Measurements from ENCODE around the gene R3HCC1L. TPM values are rescaled to one million over a fixed set of nuclear protein-coding genes. Genes with fewer than 3 reads are reported as not detected.

Gene R3HCC1L
- total and polyA plus RNA-seq, 9 of the 15 experiments (the other 6 are each of a cell fraction or from before 2014, with no cell fraction given), result 9.1 to 17.8 (median 12.6) TPM

DNA sequence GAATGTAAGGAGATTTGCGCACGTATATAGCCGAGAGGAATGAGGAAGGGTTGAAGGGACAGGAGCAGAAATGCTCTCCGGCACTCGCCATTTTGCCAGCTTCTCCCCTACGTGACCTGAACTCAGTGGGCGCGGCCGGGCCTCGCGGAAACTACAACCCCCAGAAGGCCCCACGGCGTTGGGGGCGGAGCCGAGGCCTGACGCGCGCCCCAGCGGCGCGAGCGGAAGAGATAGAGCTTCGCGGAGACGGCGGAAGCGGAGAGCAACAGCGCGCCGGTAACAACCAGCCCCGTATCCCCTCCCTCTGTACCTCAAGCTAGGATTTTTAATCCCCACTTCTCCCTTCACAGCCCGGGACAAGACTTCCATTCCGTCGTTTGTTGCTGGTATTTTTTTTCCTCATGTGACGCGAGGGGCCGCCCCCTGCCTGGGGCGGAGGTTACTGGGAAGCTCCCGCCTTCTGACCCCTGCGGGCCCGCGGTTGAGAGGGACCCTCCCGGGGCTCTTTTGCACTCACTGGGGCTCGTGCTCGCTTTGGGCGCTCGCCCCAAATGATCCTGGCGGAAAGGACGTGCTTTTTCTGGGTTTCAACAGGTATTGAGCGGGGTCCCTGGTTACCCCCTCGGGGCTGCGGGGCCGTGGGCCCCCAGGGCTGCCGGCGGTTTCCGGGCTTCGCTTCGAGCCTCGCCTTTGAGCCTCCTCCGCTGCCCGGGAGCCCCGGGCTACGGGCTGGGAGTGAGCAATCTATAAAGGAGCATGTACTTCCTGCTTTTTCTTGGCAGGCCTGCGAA, at the start of gene R3HCC1L (continued):
- TF ChIP-seq, protein P1, sequence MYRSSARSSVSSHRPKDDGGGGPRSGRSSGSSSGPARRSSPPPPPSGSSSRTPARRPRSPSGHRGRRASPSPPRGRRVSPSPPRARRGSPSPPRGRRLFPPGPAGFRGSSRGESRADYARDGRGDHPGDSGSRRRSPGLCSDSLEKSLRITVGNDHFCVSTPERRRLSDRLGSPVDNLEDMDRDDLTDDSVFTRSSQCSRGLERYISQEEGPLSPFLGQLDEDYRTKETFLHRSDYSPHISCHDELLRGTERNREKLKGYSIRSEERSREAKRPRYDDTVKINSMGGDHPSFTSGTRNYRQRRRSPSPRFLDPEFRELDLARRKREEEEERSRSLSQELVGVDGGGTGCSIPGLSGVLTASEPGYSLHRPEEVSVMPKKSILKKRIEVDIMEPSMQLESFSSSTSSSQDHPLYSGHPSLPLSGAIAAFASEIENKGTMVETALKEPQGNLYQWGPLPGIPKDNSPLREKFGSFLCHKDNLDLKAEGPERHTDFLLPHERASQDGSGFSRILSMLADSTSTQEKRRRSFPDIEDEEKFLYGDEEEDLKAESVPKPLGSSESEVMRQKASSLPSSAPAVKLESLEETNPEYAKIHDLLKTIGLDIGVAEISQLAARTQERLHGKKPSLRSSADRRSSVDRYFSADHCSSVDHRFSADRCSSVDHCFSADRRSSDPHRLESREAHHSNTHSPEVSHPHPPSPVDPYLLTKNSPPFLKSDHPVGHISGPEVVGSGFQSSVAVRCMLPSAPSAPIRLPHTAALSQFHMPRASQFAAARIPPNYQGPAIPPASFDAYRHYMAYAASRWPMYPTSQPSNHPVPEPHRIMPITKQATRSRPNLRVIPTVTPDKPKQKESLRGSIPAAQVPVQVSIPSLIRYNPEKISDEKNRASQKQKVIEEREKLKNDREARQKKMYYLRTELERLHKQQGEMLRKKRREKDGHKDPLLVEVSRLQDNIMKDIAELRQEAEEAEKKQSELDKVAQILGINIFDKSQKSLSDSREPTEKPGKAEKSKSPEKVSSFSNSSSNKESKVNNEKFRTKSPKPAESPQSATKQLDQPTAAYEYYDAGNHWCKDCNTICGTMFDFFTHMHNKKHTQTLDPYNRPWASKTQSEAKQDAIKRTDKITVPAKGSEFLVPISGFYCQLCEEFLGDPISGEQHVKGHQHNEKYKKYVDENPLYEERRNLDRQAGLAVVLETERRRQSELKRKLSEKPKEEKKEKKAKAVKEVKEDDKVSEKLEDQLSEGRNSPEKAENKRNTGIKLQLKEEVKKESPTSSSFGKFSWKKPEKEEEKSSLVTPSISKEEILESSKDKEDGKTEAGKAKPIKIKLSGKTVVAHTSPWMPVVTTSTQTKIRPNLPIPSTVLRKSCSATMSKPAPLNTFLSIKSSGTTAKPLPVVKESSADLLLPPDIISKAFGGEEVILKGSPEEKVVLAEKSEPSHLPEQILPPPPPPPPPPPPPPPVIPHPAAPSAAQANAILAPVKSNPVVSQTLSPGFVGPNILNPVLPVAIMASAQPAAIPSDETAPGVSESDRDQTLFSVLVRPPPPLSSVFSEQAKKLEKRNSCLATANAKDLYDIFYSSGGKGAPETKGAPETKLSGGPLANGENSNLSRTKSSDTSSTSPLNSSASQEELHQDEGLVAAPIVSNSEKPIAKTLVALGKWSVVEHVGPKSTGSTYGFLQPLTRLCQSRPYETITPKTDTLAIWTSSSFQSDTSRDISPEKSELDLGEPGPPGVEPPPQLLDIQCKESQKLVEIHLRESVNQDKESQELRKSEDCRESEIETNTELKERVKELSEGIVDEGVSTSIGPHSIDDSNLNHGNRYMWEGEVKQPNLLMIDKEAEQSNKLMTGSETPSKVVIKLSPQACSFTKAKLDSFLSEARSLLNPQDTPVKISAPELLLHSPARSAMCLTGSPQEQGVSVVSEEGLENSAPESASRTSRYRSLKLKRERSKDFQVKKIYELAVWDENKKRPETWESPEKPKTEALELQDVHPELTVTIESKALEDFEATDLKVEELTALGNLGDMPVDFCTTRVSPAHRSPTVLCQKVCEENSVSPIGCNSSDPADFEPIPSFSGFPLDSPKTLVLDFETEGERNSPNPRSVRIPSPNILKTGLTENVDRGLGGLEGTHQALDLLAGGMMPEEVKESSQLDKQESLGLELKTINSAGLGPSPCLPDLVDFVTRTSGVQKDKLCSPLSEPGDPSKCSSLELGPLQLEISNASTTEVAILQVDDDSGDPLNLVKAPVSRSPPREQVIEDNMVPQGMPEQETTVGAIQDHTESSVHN (IDR thresholded peaks at IDR 0.05; ENCODE audit: borderline replicate concordance in 1 of 2, low read depth in 1 of 2), result no peak
- TF ChIP-seq CBX2 (IDR thresholded peaks at IDR 0.05; ENCODE audit: insufficient read depth, low read length, poor library complexity, severe bottlenecking) (no peak), EGR1 (conservative IDR thresholded peaks at IDR 0.05) (no peak), CBFA2T3 (IDR thresholded peaks at IDR 0.05) (no peak), E2F8 (IDR thresholded peaks at IDR 0.05; ENCODE audit: low read depth, partially characterized antibody) (peak; percentile 51), MYBL2 (IDR thresholded peaks at IDR 0.05; ENCODE audit: low read depth) (no peak), MYBL2 (CRISPR knock-in tag; IDR thresholded peaks at IDR 0.05; ENCODE audit: borderline replicate concordance) (no peak), MEF2A (IDR thresholded peaks at IDR 0.05; ENCODE audit: control insufficient read depth, low read depth, low read length) (no peak), DIDO1 (tag; IDR thresholded peaks at IDR 0.05; ENCODE audit: low read depth) (no peak), JUND (IDR thresholded peaks at IDR 0.05; ENCODE audit: borderline replicate concordance, low read depth, low read length) (no peak), JUND (tag; IDR thresholded peaks at IDR 0.05; ENCODE audit: borderline replicate concordance, low read depth, low read length) (no peak), HNRNPUL1 (IDR thresholded peaks at IDR 0.05; ENCODE audit: low read length) (no peak), PRPF4 (IDR thresholded peaks at IDR 0.05; ENCODE audit: insufficient read depth, low read depth, low read length, poor library complexity, severe bottlenecking) (no peak), SP1 (CRISPR knock-in tag; IDR thresholded peaks at IDR 0.05) (peak; percentile 90), MTA2 (IDR thresholded peaks at IDR 0.05; ENCODE audit: low read depth) (no peak)
- TF ChIP-seq, protein P2, sequence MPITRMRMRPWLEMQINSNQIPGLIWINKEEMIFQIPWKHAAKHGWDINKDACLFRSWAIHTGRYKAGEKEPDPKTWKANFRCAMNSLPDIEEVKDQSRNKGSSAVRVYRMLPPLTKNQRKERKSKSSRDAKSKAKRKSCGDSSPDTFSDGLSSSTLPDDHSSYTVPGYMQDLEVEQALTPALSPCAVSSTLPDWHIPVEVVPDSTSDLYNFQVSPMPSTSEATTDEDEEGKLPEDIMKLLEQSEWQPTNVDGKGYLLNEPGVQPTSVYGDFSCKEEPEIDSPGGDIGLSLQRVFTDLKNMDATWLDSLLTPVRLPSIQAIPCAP (CRISPR knock-in tag; IDR thresholded peaks at IDR 0.05; ENCODE audit: borderline replicate concordance), result no peak
